Activated CD4-positive, CD25-positive, alpha-beta regulatory T cell (primary cell): Measurements from ENCODE around the gene EIF5A.
A peak's percentile ranks its signal among the peaks of the same experiment; 100 is the strongest.

Experiments
- DNase-seq, 4 experiments: peaks; one replicate each; lab custom pipeline; 2025; lab: John Stamatoyannopoulos, UW

Gene EIF5A

DNA sequence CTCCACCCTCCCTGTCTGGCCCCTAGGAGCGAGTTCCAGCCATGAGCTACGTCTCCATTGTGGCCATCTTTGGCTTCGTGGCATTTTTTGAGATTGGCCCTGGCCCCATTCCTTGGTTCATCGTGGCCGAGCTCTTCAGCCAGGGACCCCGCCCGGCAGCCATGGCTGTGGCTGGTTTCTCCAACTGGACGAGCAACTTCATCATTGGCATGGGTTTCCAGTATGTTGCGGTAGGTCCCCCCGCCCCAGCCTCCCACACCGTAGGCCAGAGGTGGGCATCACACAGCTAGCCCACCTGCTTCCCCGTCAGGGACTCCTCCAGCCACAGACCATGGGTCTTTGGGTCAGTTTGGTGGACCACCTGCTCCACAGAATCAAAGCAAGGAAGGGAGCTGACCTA is 21.7 kb upstream of the EIF5A start:
- no peak for DNase-seq

DNA sequence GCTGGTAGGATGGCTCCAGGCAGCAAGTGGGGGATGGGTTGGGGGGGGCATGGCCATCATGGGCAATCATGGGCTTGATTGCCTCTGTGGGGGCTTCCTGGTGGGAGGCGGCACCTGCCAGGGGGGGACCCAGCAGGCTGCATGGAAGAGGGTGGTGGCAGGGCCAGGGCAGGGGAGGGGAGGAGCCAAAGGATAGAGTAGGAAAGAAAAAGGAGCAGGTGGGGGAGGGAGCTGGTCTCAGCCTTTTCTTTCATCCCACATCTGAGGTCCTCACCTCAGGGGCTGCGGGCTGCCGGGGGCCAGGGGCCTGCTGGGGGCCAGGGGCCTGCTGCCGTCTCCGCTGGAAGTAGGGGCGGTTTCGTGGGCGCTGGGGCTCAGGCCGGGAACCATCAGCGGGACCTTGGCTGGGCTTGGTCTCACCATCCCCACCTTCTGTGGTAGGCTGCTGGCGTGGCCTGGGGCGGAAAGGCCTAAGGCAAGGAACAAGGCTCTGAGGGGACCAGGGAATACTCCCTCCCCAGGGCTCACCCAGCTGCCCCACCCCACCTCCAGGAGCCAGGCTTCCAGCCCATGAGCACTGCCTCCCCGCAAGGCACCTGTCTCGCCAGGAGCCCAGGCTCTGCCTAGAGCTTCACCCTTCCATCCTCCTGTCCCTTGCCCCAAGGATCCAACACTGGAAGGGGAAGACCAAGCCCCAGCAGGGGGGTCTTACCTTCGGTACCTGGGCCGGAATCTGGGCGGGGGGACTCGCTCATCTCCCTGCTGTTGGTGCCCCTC is 18.0 kb upstream of the EIF5A start:
- no peak for DNase-seq

DNA sequence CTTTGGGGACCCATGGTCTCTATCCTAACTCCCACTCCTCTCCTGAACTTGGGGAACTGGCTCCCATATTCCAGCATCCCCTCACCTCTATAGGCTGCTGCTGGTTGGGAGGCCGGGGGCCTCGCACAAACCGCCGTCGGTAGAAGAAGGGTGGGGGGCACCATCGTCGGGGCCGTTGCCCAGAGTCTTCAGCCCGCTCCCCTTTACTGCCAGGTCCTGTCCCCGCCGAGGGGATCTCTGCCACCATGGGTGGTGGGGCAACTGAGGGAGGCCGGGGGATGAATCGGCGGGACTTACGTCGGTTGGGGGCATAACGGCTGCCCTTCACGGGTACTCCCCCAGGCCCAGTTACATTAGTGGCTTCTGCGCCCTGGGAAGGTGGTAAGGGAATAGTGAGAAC is 17.3 kb upstream of the EIF5A start:
- no peak for DNase-seq

GRCh38 chr17:7290685-7291084 is 16.7 kb upstream of the EIF5A start:
- no peak for DNase-seq

DNA sequence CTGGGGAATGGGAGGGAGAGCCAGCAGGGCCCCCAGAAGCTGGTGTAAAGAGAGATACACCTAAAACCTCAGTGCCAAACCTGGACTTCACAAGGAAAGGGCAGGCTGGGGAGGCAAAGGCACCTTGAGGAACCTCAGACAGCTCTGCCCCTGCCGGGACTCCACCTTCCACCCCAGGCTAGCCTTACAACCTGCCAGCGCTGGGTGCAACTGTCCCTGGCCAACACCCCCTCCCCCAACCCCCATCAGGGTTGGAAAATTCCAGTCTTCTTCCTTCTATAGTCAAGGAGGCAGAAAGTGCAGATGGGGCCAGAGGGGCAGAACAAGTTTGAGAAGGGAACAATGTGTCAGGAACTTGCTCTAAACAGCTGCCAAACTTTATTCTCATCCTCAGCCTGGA is 15.2 kb upstream of the EIF5A start:
- DNase-seq, result no peak

DNA sequence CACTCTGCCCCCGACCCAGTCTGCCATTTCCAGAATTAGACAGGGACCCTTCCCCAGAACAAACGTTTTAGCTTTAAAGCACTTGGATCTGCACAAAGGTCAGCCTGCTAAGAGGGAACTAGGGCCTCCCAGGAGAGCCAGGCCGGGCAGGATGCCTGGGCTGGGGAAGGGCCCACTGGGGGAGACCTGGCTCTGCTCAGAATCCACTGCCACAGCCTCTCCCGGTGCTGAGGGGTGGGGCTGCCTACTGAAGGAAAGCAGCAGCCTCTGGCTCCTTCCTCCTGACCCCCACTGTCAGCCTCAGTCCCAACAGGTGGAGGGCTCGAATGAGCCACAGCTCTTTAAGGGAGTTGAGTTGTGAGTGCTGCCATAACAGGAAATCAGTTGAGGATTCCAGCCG is 14.7 kb upstream of the EIF5A start:
- no peak for DNase-seq

- DNase-seq, result no peak
Measured at GRCh38 chr17:7293159-7293558, 14.3 kb upstream of the EIF5A start.

DNA sequence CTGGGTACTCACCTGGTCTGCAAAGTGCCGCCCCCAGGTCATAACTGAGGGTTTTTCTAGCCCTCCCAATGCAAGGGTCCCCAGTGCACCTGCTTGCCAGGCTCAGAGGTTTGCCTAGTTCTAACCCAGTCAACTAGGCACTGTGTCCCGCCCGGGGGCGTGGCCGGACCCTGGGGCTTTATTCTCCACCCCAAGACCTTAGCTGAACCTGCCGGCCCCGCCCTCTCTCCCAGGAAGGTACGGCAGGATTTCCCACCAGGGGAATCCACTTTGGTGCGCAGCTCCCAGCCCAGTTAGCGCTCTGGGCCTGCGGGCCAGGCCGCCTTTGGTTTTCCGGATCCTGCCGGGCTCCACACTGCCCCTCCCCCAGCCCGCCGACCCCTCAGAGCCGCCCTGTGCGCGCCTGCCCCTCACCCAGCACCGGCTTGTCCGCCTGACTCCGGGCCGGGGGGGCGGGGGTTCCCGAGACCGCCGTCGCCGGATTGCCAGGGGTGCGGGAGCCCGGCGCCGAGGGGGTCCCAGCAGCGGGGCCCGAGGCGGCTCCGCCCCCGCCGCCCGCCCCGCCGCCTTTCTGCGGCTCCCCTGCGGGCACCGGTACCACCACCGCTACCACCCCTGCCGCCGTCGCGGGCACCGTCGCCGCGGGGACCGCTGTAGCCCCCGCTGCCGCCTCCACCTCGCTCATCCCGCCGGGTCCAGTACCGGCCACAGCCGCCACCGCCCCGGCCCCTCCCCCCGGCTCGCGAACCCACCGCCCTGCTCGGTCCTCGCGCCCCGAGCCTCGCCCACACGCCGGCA is 13.4 kb upstream of the EIF5A start:
- DNase-seq, result no peak

- peak; percentile 26 to 44 (median 31) for DNase-seq
Measured at GRCh38 chr17:7294614-7295153, 12.7 kb upstream of the EIF5A start, which contains the start of gene YBX2. Gene YBX2, minus strand, starts transcription at chr17:7294639. Its CDS starts 139 bp downstream, at chr17:7294500.

GRCh38 chr17:7295230-7296180 is 11.9 kb upstream of the EIF5A start:
- DNase-seq, result no peak

GRCh38 chr17:7296189-7296861 is 11.1 kb upstream of the EIF5A start:
- DNase-seq, result peak; percentile 34 to 44 (median 37)

DNA sequence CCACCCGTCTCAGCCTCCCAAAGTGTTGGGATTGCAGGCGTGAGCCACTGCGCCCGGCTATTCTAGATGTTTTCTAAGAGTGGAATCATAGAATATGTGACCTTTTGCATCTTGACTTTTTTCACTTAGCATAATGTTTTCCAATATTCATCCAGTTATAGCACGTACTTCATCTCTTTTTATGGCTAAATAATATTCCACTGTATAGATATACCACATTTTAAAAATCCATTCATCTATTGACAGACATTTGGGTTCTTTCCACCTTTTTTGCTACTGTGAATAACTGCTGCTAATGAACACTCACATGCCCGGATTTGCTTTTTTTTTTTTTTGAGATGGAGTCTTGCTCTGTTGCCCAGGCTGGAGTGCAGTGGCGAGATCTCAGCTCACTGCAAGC is 3.2 kb upstream of the EIF5A start:
- DNase-seq, result no peak

- DNase-seq, result peak; percentile 43 to 61 (median 56)
Measured at GRCh38 chr17:7307686-7308624, 527 bp downstream of the EIF5A start.

DNA sequence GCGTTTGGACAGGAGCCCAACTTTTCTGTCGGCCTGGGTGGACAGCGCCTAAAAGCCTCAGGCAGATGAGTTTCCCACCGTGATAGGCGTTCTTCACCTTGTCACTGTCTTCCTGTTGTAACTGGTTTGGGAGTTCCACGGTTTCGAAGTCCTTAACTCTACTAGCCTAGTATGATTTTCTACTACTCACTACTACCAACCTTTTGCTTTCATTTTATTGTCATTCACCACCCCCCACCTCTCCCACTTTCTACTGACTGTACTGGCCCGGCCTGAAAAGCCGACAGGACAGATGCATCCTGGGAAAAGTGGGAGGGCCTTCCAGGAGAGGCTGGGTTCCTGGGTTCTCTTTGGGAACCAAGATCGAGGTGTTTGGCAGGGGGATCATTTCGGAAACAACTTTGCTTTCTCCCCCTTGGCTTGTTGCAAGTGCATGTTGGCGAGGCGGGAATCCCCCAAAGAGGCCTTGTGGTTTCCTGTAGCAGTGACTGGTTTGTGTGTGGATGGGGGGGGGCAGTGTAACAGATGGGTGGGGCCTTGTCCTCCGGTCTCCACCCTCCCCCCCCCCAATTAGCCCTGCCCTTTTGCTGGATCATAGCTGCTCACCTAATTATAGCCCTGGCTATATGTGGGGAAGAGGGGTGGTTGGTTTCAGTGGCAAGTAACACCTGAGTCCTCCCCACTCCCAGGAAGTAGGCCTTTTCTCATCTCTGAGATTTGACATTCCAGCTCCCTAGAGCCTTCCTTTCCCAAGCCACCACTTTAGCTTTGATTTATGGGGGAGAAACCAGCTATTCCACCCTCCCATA is 1.4 kb downstream of the EIF5A start:
- DNase-seq, result peak; percentile 71 to 78 (median 73)

GRCh38 chr17:7309628-7310027 is 2.2 kb downstream of the EIF5A start:
- no peak for DNase-seq

DNA sequence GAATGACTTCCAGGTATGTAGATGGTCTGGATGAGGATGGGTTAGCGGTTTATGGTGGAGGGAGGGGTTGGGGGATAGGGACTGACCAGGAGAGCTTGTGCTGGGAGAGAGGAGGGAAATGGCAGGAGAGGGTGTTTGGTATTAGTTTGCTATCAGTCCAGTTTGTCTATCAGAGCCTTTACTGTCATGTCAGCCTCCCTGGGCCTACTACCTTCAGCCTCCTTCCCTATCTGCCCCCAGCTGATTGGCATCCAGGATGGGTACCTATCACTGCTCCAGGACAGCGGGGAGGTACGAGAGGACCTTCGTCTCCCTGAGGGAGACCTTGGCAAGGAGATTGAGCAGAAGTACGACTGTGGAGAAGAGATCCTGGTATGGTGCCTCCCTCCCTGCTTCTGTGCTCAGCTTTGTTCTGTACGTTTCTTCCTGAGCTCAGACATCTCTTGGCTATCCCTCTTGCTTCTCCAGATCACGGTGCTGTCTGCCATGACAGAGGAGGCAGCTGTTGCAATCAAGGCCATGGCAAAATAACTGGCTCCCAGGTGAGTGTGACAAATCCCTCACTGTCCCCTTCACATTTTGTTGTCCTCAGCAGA is 3.8 kb downstream of the EIF5A start:
- DNase-seq, result no peak

DNA sequence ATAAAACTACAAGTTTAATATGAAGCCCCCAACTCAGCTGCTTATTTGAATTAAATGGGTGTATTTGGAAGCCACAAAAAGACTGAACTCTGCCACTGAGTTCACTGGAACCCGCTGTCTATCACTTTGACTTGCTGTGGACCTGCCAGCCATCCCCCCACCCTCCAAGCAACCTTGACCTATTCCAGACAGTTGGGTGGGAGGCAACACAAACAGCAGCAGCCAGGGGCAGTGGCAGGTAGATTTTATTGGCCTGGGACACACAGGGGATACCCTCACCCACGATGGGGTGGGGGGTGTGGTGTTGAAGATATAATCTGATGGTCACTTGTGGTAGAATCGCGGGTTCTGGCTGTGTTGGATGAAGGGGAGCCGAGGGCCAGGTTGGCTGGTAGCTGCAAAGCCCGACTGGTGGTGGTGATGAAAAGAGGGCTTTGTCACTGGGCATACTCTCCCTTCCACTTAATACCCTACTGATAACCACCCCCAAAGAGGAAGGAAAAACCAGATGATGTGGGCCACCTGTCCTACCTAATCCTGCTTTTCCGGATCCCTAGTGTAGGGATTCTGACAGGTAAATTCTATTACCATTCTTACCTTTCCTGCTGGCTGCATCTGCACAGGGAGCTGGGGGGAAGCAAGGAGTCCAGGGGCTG is 5.1 kb downstream of the EIF5A start:
- DNase-seq, result no peak
